GM23338 (cell line): Measurements from ENCODE around the gene ACRBP. TPM values are rescaled to one million over a fixed set of nuclear protein-coding genes. Genes with fewer than 3 reads are reported as not detected.

Experiments
- ATAC-seq: fragments of 200-7000 bp; cut with Tn5 transposase; 3 replicates; pipeline ENCODE4 v1.9.1; 2020
- DNase-seq: peaks from one replicate; pipeline ENCODE4 v3.0.0-alpha.2; 2015; ENCODE audit warnings: low spot score
- H2AFZ ChIP-seq: fragments of 200-600 bp; sonication (generic); 2 replicates; pipeline ENCODE4 v1.8.0; 2016; ENCODE audit warnings: antibody characterized with exemption, mild to moderate bottlenecking, moderate library complexity
- H3F3A ChIP-seq: fragments of 200-600 bp; sonication (generic); replicated peaks from 2 replicates; pipeline ENCODE4 v1.8.0; 2017; ENCODE audit warnings: antibody characterized with exemption, mixed run types, low read depth
- H3K27ac ChIP-seq: fragments of 200-600 bp; sonication (generic); 2 replicates; pipeline ENCODE4 v1.6.1; 2016; ENCODE audit warnings: low read depth
- H3K27me3 ChIP-seq: fragments of 200-600 bp; sonication (generic); 2 replicates; pipeline ENCODE4 v1.8.0; 2016; ENCODE audit warnings: mild to moderate bottlenecking, mixed run types, moderate library complexity; ENCODE audit not compliant: insufficient read depth
- H3K36me3 ChIP-seq: fragments of 200-600 bp; sonication (generic); 2 replicates; pipeline ENCODE4 v1.8.0; 2016; ENCODE audit warnings: mild to moderate bottlenecking; ENCODE audit not compliant: insufficient read depth
- H3K4me1 ChIP-seq: fragments of 200-600 bp; sonication (generic); 2 replicates; pipeline ENCODE4 v1.8.0; 2016; ENCODE audit warnings: mild to moderate bottlenecking, moderate library complexity; ENCODE audit not compliant: insufficient read depth
- H3K4me2 ChIP-seq: fragments of 200-600 bp; sonication (generic); 2 replicates; pipeline ENCODE4 v1.7.1; 2017; ENCODE audit warnings: mixed run types
- H3K4me3 ChIP-seq: fragments of 200-600 bp; sonication (generic); 2 replicates; pipeline ENCODE4 v1.6.1; 2016; ENCODE audit warnings: mixed run types
- H3K79me2 ChIP-seq: fragments of 200-600 bp; sonication (generic); replicated peaks from 2 replicates; pipeline ENCODE4 v1.8.0; 2017; ENCODE audit warnings: mild to moderate bottlenecking; ENCODE audit not compliant: insufficient read depth
- H3K9me2 ChIP-seq: fragments of 200-600 bp; sonication (generic); 2 replicates; pipeline ENCODE4 v1.8.0; 2017; ENCODE audit not compliant: insufficient read depth
- H4K20me1 ChIP-seq: fragments of 200-600 bp; sonication (generic); replicated peaks from 2 replicates; pipeline ENCODE4 v1.8.0; 2017; ENCODE audit warnings: mild to moderate bottlenecking; ENCODE audit not compliant: insufficient read depth
- H3K27ac Mint-ChIP-seq: 2 replicates; pipeline ENCODE4 v1.8.0; 2020; ENCODE audit warnings: inconsistent platforms, mild to moderate bottlenecking, moderate library complexity, mixed read lengths
- H3K27me3 Mint-ChIP-seq: 3 replicates; pipeline ENCODE4 v1.8.0; 2022; ENCODE audit warnings: low read depth, mild to moderate bottlenecking, moderate library complexity, mixed read lengths, inconsistent platforms; ENCODE audit not compliant: insufficient read depth, poor library complexity
- H3K36me3 Mint-ChIP-seq: 3 replicates; pipeline ENCODE4 v1.8.0; 2021; ENCODE audit warnings: low read depth, mild to moderate bottlenecking, inconsistent platforms, moderate library complexity, mixed read lengths
- H3K4me1 Mint-ChIP-seq: 3 replicates; pipeline ENCODE4 v1.8.0; 2020; ENCODE audit warnings: mild to moderate bottlenecking, inconsistent platforms, mixed read lengths
- H3K4me3 Mint-ChIP-seq: 3 replicates; pipeline ENCODE4 v1.8.0; 2021; ENCODE audit warnings: moderate library complexity, mild to moderate bottlenecking, inconsistent platforms, mixed read lengths
- H3K9me3 Mint-ChIP-seq: 3 replicates; pipeline ENCODE4 v1.8.0; 2020; ENCODE audit warnings: moderate library complexity, mild to moderate bottlenecking, inconsistent platforms, mixed read lengths
- EZH2 ChIP-seq: fragments of 200-600 bp; sonication (generic); IDR thresholded peaks from one replicate; pipeline ENCODE4 v1.8.0; 2017; ENCODE audit warnings: antibody characterized with exemption, mild to moderate bottlenecking, low read depth; ENCODE audit not compliant: unreplicated experiment
- EZH2phosphoT487 ChIP-seq: fragments of 200-600 bp; sonication (generic); IDR thresholded peaks from one replicate; pipeline ENCODE4 v1.8.1; 2018; ENCODE audit warnings: antibody characterized with exemption; ENCODE audit not compliant: unreplicated experiment
- JUNB ChIP-seq: IDR thresholded peaks from one replicate; pipeline ENCODE4 v1.6.1; 2016; ENCODE audit warnings: antibody characterized with exemption; ENCODE audit not compliant: unreplicated experiment
- NANOG ChIP-seq: IDR thresholded peaks from 2 replicates; pipeline ENCODE4 v1.6.1; 2016; ENCODE audit warnings: antibody characterized with exemption, borderline replicate concordance
- STAT1 ChIP-seq: IDR thresholded peaks from one replicate; pipeline ENCODE4 v1.6.1; 2016; ENCODE audit warnings: antibody characterized with exemption; ENCODE audit not compliant: unreplicated experiment
- ZNF331 ChIP-seq: fragments of 250-450 bp; sonication (Bioruptor Pico); IDR thresholded peaks from 2 replicates; pipeline ENCODE4 v1.5.0; 2020; ENCODE audit warnings: low read depth, mild to moderate bottlenecking, moderate library complexity
- polyA plus RNA-seq: library from polyadenylated mRNA; unstranded; fragments of >200 nt; fragmentation: Nextera tagmentation; extraction: Ambion mirVana; gene quantifications from 2 replicates; pipeline ENCODE4 v1.2.1, GENCODE V29; 2016
- total RNA-seq: library from RNA; depleted of rRNA; stranded (reverse); fragments of >200 nt; shearing (Covaris generic); gene quantifications from 2 replicates; pipeline ENCODE4 v1.2.3, GENCODE V29; 2014
- TF ChIP-seq, protein P1 (sequence below): IDR thresholded peaks from one replicate; pipeline ENCODE4 v1.6.1; 2018; ENCODE audit warnings: antibody characterized with exemption; ENCODE audit not compliant: unreplicated experiment
- TF ChIP-seq, protein P2 (sequence below): fragments of 250-450 bp; sonication (Bioruptor Pico); IDR thresholded peaks from 2 replicates; pipeline ENCODE4 v1.5.0; 2020; ENCODE audit warnings: mild to moderate bottlenecking, moderate library complexity

ACRBP gene
- total and polyA plus RNA-seq, 2 experiments from 2014 or later, result 0.70 to 2.2 TPM

- DNase-seq (no peak), ATAC-seq (no peak)
- H3K4me1 ChIP-seq, result 0 out of 2 replicates have a peak, but pooled peaks cover 2% of the 10 kb centered on the region
- H3K9me2 ChIP-seq, result no peaks in the 10 kb centered on the region
- H3K79me2 ChIP-seq, result no peaks in the 10 kb centered on the region
- no peak overlapping the region for H3K27ac ChIP-seq
- H2AFZ ChIP-seq, result no peak overlapping the region
- Mint-ChIP-seq H3K4me1 (peaks cover 14% of the 10 kb centered on the region; the same call in 2 of the 3 replicates), H3K9me3 (no peaks in the 10 kb centered on the region), H3K27me3 (peaks cover 15% of the 10 kb centered on the region), H3K36me3 (no peaks in the 10 kb centered on the region; the same call in 2 of the 3 replicates), H3K4me3 (no peak overlapping the region), H3K27ac (no peak overlapping the region)
- peaks cover 10% of the 10 kb centered on the region; the same call in 1 of the 2 replicates for H3K27me3 ChIP-seq
- H3K4me3 ChIP-seq, result no peak overlapping the region
- H3K4me2 ChIP-seq, result no peak overlapping the region
- no peaks in the 10 kb centered on the region for H3K36me3 ChIP-seq
- TF ChIP-seq NANOG (no peak), EZH2 (no peak), ZNF331 (CRISPR knock-in tag) (no peak), JUNB (no peak), EZH2phosphoT487 (no peak), STAT1 (no peak)
- TF ChIP-seq, protein P1, sequence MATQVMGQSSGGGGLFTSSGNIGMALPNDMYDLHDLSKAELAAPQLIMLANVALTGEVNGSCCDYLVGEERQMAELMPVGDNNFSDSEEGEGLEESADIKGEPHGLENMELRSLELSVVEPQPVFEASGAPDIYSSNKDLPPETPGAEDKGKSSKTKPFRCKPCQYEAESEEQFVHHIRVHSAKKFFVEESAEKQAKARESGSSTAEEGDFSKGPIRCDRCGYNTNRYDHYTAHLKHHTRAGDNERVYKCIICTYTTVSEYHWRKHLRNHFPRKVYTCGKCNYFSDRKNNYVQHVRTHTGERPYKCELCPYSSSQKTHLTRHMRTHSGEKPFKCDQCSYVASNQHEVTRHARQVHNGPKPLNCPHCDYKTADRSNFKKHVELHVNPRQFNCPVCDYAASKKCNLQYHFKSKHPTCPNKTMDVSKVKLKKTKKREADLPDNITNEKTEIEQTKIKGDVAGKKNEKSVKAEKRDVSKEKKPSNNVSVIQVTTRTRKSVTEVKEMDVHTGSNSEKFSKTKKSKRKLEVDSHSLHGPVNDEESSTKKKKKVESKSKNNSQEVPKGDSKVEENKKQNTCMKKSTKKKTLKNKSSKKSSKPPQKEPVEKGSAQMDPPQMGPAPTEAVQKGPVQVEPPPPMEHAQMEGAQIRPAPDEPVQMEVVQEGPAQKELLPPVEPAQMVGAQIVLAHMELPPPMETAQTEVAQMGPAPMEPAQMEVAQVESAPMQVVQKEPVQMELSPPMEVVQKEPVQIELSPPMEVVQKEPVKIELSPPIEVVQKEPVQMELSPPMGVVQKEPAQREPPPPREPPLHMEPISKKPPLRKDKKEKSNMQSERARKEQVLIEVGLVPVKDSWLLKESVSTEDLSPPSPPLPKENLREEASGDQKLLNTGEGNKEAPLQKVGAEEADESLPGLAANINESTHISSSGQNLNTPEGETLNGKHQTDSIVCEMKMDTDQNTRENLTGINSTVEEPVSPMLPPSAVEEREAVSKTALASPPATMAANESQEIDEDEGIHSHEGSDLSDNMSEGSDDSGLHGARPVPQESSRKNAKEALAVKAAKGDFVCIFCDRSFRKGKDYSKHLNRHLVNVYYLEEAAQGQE, result no peak
- TF ChIP-seq, protein P2, sequence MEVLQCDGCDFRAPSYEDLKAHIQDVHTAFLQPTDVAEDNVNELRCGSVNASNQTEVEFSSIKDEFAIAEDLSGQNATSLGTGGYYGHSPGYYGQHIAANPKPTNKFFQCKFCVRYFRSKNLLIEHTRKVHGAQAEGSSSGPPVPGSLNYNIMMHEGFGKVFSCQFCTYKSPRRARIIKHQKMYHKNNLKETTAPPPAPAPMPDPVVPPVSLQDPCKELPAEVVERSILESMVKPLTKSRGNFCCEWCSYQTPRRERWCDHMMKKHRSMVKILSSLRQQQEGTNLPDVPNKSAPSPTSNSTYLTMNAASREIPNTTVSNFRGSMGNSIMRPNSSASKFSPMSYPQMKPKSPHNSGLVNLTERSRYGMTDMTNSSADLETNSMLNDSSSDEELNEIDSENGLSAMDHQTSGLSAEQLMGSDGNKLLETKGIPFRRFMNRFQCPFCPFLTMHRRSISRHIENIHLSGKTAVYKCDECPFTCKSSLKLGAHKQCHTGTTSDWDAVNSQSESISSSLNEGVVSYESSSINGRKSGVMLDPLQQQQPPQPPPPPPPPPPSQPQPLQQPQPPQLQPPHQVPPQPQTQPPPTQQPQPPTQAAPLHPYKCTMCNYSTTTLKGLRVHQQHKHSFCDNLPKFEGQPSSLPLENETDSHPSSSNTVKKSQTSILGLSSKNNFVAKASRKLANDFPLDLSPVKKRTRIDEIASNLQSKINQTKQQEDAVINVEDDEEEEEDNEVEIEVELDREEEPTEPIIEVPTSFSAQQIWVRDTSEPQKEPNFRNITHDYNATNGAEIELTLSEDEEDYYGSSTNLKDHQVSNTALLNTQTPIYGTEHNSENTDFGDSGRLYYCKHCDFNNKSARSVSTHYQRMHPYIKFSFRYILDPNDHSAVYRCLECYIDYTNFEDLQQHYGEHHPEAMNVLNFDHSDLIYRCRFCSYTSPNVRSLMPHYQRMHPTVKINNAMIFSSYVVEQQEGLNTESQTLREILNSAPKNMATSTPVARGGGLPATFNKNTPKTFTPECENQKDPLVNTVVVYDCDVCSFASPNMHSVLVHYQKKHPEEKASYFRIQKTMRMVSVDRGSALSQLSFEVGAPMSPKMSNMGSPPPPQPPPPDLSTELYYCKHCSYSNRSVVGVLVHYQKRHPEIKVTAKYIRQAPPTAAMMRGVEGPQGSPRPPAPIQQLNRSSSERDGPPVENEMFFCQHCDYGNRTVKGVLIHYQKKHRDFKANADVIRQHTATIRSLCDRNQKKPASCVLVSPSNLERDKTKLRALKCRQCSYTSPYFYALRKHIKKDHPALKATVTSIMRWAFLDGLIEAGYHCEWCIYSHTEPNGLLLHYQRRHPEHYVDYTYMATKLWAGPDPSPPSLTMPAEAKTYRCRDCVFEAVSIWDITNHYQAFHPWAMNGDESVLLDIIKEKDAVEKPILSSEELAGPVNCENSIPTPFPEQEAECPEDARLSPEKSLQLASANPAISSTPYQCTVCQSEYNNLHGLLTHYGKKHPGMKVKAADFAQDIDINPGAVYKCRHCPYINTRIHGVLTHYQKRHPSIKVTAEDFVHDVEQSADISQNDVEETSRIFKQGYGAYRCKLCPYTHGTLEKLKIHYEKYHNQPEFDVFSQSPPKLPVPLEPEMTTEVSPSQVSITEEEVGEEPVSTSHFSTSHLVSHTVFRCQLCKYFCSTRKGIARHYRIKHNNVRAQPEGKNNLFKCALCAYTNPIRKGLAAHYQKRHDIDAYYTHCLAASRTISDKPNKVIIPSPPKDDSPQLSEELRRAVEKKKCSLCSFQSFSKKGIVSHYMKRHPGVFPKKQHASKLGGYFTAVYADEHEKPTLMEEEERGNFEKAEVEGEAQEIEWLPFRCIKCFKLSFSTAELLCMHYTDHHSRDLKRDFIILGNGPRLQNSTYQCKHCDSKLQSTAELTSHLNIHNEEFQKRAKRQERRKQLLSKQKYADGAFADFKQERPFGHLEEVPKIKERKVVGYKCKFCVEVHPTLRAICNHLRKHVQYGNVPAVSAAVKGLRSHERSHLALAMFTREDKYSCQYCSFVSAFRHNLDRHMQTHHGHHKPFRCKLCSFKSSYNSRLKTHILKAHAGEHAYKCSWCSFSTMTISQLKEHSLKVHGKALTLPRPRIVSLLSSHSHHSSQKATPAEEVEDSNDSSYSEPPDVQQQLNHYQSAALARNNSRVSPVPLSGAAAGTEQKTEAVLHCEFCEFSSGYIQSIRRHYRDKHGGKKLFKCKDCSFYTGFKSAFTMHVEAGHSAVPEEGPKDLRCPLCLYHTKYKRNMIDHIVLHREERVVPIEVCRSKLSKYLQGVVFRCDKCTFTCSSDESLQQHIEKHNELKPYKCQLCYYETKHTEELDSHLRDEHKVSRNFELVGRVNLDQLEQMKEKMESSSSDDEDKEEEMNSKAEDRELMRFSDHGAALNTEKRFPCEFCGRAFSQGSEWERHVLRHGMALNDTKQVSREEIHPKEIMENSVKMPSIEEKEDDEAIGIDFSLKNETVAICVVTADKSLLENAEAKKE (CRISPR knock-in tag), result no peak
- no peaks in the 10 kb centered on the region for H3F3A ChIP-seq
- H4K20me1 ChIP-seq, result no peaks in the 10 kb centered on the region
Measured at GRCh38 chr12:6639151-6639801, 8.0 kb downstream of the ACRBP start.
